WTC11 (cell line): ENCODE data around the gene SMAD3. TPM values are rescaled to one million over a fixed set of nuclear protein-coding genes. Genes with fewer than 3 reads are reported as not detected.

Experiments
- ATAC-seq: fragments of 200-7000 bp; cut with Tn5 transposase; 2 replicates; pipeline ENCODE4 v1.10.0; 2021; ENCODE audit warnings: mild to moderate bottlenecking, moderate library complexity
- CTCF ChIA-PET: fragments of 300-600 bp; sonication (Branson Sonifier 250); formaldehyde crosslinking; loops from one replicate; lab custom pipeline; 2021; ENCODE audit warnings: antibody characterized with exemption; lab: Charles Lee
- POLR2A ChIA-PET: fragments of 350-600 bp; sonication (Branson Sonifier 250); formaldehyde crosslinking; loops from one replicate; lab custom pipeline; 2021; ENCODE audit warnings: antibody characterized with exemption; lab: Charles Lee
- DNase-seq: peaks from one replicate; pipeline ENCODE4 v3.0.0; 2021; ENCODE audit warnings: low spot score
- H3K27ac Mint-ChIP-seq: 2 replicates; pipeline ENCODE4 v1.8.0; 2021; ENCODE audit warnings: mixed read lengths
- H3K27me3 Mint-ChIP-seq: 2 replicates; pipeline ENCODE4 v1.8.0; 2021; ENCODE audit warnings: low read depth, mild to moderate bottlenecking, moderate library complexity, mixed read lengths
- H3K36me3 Mint-ChIP-seq: 2 replicates; pipeline ENCODE4 v1.8.0; 2021; ENCODE audit warnings: mixed read lengths
- H3K4me1 Mint-ChIP-seq: 2 replicates; pipeline ENCODE4 v1.8.0; 2022; ENCODE audit warnings: mixed read lengths
- H3K4me3 Mint-ChIP-seq: 2 replicates; pipeline ENCODE4 v1.8.0; 2021; ENCODE audit warnings: mild to moderate bottlenecking, moderate library complexity, mixed read lengths
- H3K9me3 Mint-ChIP-seq: 2 replicates; pipeline ENCODE4 v1.8.0; 2021; ENCODE audit warnings: mixed read lengths
- CBFB ChIP-seq: sonication (generic); formaldehyde crosslinking; IDR thresholded peaks from 2 replicates; pipeline ENCODE4 v1.8.1; 2022; ENCODE audit warnings: mild to moderate bottlenecking, low read depth, missing genetic modification reagents
- CREB1 ChIP-seq: sonication (generic); formaldehyde crosslinking; IDR thresholded peaks from 2 replicates; pipeline ENCODE4 v1.8.0; 2023; ENCODE audit warnings: mild to moderate bottlenecking, missing genetic modification reagents
- GABPB1 ChIP-seq: sonication (generic); formaldehyde crosslinking; IDR thresholded peaks from 2 replicates; pipeline ENCODE4 v1.8.1; 2023; ENCODE audit warnings: mild to moderate bottlenecking, missing genetic modification reagents
- GRHL2 ChIP-seq: fragments of 250-450 bp; sonication (Bioruptor Pico); IDR thresholded peaks from 2 replicates; pipeline ENCODE4 v1.8.0; 2022; ENCODE audit warnings: mild to moderate bottlenecking, moderate library complexity; ENCODE audit not compliant: insufficient replicate concordance, severe bottlenecking
- JUN ChIP-seq: sonication (generic); formaldehyde crosslinking; IDR thresholded peaks from 2 replicates; pipeline ENCODE4 v1.8.0; 2023; ENCODE audit warnings: mild to moderate bottlenecking, missing genetic modification reagents
- MXD4 ChIP-seq: fragments of 250-450 bp; sonication (Bioruptor Pico); IDR thresholded peaks from 2 replicates; pipeline ENCODE4 v1.8.0; 2021; ENCODE audit warnings: mild to moderate bottlenecking, moderate library complexity, borderline replicate concordance
- OVOL2 ChIP-seq: fragments of 250-450 bp; sonication (Bioruptor Pico); IDR thresholded peaks from 2 replicates; pipeline ENCODE4 v1.9.0; 2021; ENCODE audit warnings: mild to moderate bottlenecking, borderline replicate concordance
- PRRX2 ChIP-seq: fragments of 250-450 bp; sonication (Bioruptor Pico); IDR thresholded peaks from 2 replicates; pipeline ENCODE4 v1.8.0; 2021; ENCODE audit warnings: mild to moderate bottlenecking
- TEAD4 ChIP-seq: sonication (generic); formaldehyde crosslinking; IDR thresholded peaks from 2 replicates; pipeline ENCODE4 v1.8.0; 2022; ENCODE audit warnings: mild to moderate bottlenecking, missing genetic modification reagents
- ZBTB21 ChIP-seq: sonication (generic); formaldehyde crosslinking; IDR thresholded peaks from 2 replicates; pipeline ENCODE4 v1.8.1; 2023; ENCODE audit warnings: mild to moderate bottlenecking, missing genetic modification reagents, borderline replicate concordance
- ZNF121 ChIP-seq: sonication (generic); formaldehyde crosslinking; IDR thresholded peaks from 2 replicates; pipeline ENCODE4 v1.8.0; 2023; ENCODE audit warnings: missing genetic modification reagents
- ZNF317 ChIP-seq: sonication (generic); formaldehyde crosslinking; IDR thresholded peaks from 2 replicates; pipeline ENCODE4 v1.8.1; 2023; ENCODE audit warnings: low read depth, mild to moderate bottlenecking, moderate library complexity, missing genetic modification reagents, borderline replicate concordance
- ZNF396 ChIP-seq: fragments of 250-450 bp; sonication (Bioruptor Pico); IDR thresholded peaks from 2 replicates; pipeline ENCODE4 v1.8.0; 2021; ENCODE audit warnings: mild to moderate bottlenecking, moderate library complexity, borderline replicate concordance
- ZNF416 ChIP-seq: fragments of 250-450 bp; sonication (Bioruptor Pico); IDR thresholded peaks from 2 replicates; pipeline ENCODE4 v1.9.0; 2021; ENCODE audit warnings: mild to moderate bottlenecking, inconsistent platforms
- ZNF423 ChIP-seq: fragments of 250-450 bp; sonication (Bioruptor Pico); IDR thresholded peaks from 2 replicates; pipeline ENCODE4 v2.1.2; 2022; ENCODE audit warnings: mild to moderate bottlenecking, moderate library complexity
- total RNA-seq: library from RNA; stranded (reverse); gene quantifications from 3 replicates; pipeline ENCODE4 v1.2.3, GENCODE V29; 2021
- TF ChIP-seq, protein P1 (sequence below): sonication (generic); formaldehyde crosslinking; IDR thresholded peaks from 2 replicates; pipeline ENCODE4 v1.8.1; 2023; ENCODE audit warnings: mild to moderate bottlenecking, missing genetic modification reagents, borderline replicate concordance
- TF ChIP-seq, protein P2 (sequence below): sonication (generic); formaldehyde crosslinking; IDR thresholded peaks from 2 replicates; pipeline ENCODE4 v1.8.1; 2023; ENCODE audit warnings: mild to moderate bottlenecking, missing genetic modification reagents, moderate library complexity
- TF ChIP-seq, protein P3 (sequence below): fragments of 250-450 bp; sonication (Bioruptor Pico); conservative IDR thresholded peaks from 2 replicates; pipeline ENCODE4 v1.9.0; 2021; ENCODE audit warnings: mild to moderate bottlenecking
- TF ChIP-seq, protein P4 (sequence below): sonication (generic); formaldehyde crosslinking; IDR thresholded peaks from 2 replicates; pipeline ENCODE4 v1.8.1; 2023; ENCODE audit warnings: mild to moderate bottlenecking, missing genetic modification reagents
- TF ChIP-seq, protein P5 (sequence below): fragments of 250-450 bp; sonication (Bioruptor Pico); IDR thresholded peaks from 2 replicates; pipeline ENCODE4 v1.9.0; 2021; ENCODE audit warnings: mild to moderate bottlenecking
- TF ChIP-seq, protein P6 (sequence below): fragments of 250-450 bp; sonication (Bioruptor Pico); IDR thresholded peaks from 2 replicates; pipeline ENCODE4 v2.1.2; 2022; ENCODE audit warnings: mild to moderate bottlenecking, moderate library complexity
- TF ChIP-seq, protein P7 (sequence below): sonication (generic); formaldehyde crosslinking; IDR thresholded peaks from 2 replicates; pipeline ENCODE4 v1.8.1; 2022; ENCODE audit warnings: low read depth, mild to moderate bottlenecking, moderate library complexity, missing genetic modification reagents, borderline replicate concordance

The SMAD3 gene
- total RNA-seq, 1 experiment from 2014 or later, result 34.6 TPM

DNA sequence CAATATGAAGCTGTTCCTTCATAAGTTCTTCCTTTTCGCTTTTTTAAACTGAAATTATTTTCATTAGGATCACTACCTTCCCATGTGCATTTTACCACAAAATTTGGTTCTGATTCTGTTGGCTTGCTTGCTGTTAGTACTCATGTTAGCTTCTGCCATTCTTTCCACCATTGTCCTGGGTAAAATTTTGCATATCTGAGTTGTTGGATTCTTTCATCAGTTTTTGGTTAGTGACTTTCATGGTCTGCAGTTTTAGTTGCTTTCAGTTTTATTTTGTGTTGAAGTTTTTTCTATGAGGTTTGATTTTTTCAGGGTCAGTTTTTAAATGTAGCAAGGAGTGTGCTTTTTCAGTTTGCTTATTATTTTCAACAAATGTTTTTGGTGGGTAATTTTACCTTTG lies 71.9 kb downstream of the SMAD3 start:
- Mint-ChIP-seq H3K4me3 (no peak overlapping the region), H3K4me1 (peaks cover 86% of the 10 kb centered on the region), H3K27ac (peak overlapping the region; percentile 46), H3K9me3 (no peaks in the 10 kb centered on the region), H3K27me3 (no peaks in the 10 kb centered on the region), H3K36me3 (no peaks in the 10 kb centered on the region)
- TF ChIP-seq, protein P1, sequence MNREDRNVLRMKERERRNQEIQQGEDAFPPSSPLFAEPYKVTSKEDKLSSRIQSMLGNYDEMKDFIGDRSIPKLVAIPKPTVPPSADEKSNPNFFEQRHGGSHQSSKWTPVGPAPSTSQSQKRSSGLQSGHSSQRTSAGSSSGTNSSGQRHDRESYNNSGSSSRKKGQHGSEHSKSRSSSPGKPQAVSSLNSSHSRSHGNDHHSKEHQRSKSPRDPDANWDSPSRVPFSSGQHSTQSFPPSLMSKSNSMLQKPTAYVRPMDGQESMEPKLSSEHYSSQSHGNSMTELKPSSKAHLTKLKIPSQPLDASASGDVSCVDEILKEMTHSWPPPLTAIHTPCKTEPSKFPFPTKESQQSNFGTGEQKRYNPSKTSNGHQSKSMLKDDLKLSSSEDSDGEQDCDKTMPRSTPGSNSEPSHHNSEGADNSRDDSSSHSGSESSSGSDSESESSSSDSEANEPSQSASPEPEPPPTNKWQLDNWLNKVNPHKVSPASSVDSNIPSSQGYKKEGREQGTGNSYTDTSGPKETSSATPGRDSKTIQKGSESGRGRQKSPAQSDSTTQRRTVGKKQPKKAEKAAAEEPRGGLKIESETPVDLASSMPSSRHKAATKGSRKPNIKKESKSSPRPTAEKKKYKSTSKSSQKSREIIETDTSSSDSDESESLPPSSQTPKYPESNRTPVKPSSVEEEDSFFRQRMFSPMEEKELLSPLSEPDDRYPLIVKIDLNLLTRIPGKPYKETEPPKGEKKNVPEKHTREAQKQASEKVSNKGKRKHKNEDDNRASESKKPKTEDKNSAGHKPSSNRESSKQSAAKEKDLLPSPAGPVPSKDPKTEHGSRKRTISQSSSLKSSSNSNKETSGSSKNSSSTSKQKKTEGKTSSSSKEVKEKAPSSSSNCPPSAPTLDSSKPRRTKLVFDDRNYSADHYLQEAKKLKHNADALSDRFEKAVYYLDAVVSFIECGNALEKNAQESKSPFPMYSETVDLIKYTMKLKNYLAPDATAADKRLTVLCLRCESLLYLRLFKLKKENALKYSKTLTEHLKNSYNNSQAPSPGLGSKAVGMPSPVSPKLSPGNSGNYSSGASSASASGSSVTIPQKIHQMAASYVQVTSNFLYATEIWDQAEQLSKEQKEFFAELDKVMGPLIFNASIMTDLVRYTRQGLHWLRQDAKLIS (CRISPR knock-in tag), result no peak
- TF ChIP-seq, protein P2, sequence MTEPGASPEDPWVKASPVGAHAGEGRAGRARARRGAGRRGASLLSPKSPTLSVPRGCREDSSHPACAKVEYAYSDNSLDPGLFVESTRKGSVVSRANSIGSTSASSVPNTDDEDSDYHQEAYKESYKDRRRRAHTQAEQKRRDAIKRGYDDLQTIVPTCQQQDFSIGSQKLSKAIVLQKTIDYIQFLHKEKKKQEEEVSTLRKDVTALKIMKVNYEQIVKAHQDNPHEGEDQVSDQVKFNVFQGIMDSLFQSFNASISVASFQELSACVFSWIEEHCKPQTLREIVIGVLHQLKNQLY (CRISPR knock-in tag), result no peak
- TF ChIP-seq GABPB1 (CRISPR knock-in tag) (no peak), ZNF121 (no peak), OVOL2 (CRISPR knock-in tag) (no peak), GRHL2 (CRISPR knock-in tag) (no peak), PRRX2 (CRISPR knock-in tag) (no peak), ZNF423 (CRISPR knock-in tag) (no peak), JUN (CRISPR knock-in tag) (no peak), MXD4 (CRISPR knock-in tag) (no peak), CREB1 (no peak), ZNF396 (CRISPR knock-in tag) (no peak)
- TF ChIP-seq, protein P3, sequence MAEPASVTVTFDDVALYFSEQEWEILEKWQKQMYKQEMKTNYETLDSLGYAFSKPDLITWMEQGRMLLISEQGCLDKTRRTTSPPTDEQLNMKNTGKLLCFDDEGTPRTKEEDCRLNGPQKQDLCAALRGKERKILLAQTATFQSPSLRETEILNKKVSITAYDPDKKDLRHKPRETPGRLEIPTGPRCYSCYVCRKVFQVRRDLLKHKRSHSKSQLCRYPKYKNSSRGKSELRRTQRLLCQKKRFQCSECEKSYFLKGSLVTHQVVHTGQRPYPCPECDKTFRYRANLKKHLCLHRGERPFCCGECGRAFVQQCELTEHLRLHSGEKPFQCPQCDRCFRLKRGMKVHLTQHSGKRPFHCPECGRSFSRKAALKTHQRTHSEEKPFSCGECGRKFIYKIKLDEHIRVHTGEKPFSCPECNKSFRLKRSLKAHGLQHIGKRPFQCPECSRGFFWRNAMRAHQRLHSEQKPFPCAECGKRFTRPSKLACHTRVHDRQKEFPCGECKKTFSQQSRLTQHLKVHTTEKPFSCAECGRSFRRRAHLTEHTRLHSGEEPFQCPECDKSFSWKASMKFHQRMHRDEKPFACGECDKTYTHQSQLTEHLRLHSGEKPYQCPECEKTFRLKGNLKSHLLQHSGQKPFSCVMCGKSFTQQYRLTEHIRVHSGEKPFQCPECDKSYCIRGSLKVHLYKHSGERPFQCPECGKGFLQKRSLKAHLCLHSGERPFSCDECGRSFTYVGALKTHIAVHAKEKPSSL (CRISPR knock-in tag), result no peak
- TF ChIP-seq, protein P4, sequence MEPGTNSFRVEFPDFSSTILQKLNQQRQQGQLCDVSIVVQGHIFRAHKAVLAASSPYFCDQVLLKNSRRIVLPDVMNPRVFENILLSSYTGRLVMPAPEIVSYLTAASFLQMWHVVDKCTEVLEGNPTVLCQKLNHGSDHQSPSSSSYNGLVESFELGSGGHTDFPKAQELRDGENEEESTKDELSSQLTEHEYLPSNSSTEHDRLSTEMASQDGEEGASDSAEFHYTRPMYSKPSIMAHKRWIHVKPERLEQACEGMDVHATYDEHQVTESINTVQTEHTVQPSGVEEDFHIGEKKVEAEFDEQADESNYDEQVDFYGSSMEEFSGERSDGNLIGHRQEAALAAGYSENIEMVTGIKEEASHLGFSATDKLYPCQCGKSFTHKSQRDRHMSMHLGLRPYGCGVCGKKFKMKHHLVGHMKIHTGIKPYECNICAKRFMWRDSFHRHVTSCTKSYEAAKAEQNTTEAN (CRISPR knock-in tag), result no peak
- DNase-seq (no peak), ATAC-seq (no peak)
- POLR2A ChIA-PET, result no interaction called here
- CTCF ChIA-PET, result interaction anchor here (0.6 kb wide), 1 partner anchor 400 kb away, joined by 3 read pairs; no protein-coding TSS in a partner anchor

DNA sequence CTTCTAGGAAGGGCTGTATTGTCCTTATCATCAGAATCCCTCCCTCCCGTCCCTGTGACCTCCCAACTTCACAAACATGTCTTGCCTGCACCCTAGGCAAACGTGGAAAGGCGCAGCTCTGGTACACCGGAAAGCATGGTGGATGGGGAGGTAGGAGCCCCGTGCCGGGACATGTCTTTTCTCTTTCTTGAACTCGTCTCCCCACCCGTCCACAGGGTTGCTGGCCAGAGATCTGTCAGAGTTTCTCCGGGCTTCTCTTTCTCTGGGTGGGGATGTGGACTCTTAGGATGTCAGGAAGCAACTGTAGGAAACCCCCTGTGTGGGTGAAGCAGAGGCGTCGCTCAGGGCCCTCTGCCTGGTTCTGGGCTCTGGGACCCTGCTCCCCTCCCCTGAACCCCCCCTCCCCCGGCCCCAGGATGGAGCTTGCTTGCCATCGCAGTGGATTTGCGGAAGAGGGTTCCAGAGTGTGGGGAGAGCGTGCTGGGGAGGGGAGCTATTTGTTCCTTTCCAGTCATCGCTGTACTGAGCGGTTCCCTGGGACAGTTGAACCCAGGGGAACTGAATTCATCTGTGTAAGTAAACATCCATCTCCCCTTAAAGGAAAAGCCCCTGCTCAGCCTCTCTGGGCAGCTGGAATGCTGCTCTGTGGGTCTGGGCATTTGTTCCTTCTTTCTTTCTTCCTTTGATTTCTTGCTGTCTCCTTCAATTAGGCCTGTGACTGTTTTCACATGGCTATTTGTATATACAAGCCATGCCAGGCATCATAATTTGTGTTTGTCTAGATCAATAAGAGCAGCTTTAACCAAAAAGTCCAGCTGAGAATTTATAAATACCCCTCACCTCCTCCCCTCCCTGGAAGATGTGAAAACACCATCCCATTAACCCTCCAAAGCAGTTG lies 72.8 kb downstream of the SMAD3 start:
- DNase-seq, result no peak
- peak; percentile 40 for ATAC-seq
- POLR2A ChIA-PET, result no interaction called here
- CTCF ChIA-PET, result interaction anchor here (0.9 to 1.0 kb wide), 2 partner anchors 13 to 437 kb away, joined by 3 read pairs; no protein-coding TSS in a partner anchor
- Mint-ChIP-seq H3K36me3 (no peaks in the 10 kb centered on the region), H3K27ac (peak overlapping the region; percentile 72), H3K27me3 (no peaks in the 10 kb centered on the region), H3K9me3 (no peaks in the 10 kb centered on the region), H3K4me3 (no peak overlapping the region), H3K4me1 (peaks cover 88% of the 10 kb centered on the region)
- TF ChIP-seq ZBTB21 (CRISPR knock-in tag) (no peak), TEAD4 (no peak), ZNF416 (CRISPR knock-in tag) (no peak), ZNF396 (CRISPR knock-in tag) (no peak), CBFB (CRISPR knock-in tag) (no peak), CREB1 (no peak), ZNF317 (CRISPR knock-in tag) (no peak)
- TF ChIP-seq, protein P5, sequence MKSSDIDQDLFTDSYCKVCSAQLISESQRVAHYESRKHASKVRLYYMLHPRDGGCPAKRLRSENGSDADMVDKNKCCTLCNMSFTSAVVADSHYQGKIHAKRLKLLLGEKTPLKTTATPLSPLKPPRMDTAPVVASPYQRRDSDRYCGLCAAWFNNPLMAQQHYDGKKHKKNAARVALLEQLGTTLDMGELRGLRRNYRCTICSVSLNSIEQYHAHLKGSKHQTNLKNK, result no peak
- TF ChIP-seq, protein P6, sequence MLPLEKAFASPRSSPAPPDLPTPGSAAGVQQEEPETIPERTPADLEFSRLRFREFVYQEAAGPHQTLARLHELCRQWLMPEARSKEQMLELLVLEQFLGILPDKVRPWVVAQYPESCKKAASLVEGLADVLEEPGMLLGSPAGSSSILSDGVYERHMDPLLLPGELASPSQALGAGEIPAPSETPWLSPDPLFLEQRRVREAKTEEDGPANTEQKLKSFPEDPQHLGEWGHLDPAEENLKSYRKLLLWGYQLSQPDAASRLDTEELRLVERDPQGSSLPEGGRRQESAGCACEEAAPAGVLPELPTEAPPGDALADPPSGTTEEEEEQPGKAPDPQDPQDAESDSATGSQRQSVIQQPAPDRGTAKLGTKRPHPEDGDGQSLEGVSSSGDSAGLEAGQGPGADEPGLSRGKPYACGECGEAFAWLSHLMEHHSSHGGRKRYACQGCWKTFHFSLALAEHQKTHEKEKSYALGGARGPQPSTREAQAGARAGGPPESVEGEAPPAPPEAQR (CRISPR knock-in tag), result no peak
- TF ChIP-seq, protein P7, sequence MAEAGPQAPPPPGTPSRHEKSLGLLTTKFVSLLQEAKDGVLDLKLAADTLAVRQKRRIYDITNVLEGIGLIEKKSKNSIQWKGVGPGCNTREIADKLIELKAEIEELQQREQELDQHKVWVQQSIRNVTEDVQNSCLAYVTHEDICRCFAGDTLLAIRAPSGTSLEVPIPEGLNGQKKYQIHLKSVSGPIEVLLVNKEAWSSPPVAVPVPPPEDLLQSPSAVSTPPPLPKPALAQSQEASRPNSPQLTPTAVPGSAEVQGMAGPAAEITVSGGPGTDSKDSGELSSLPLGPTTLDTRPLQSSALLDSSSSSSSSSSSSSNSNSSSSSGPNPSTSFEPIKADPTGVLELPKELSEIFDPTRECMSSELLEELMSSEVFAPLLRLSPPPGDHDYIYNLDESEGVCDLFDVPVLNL, result no peak
